Endothelial cell of hepatic sinusoid (primary cell): ENCODE measurements around the gene AP3M1.
"Not testable (repeated sequence)": the region's sequence is repeated elsewhere in the genome, so short reads cannot be mapped to it uniquely, and the experiment has no call there.

ENCODE experiments used
- in situ Hi-C: cut with HindIII; loops from 2 replicates; pipeline ENCODE4 v1.10.0; 2017; ENCODE audit warnings: low sequenced_read_pairs

AP3M1 gene

GRCh38 chr10:74150204-74150989 lies at the start of gene AP3M1:
Gene AP3M1, minus strand, starts transcription at chr10:74150828. Its CDS starts 12,449 bp downstream, at chr10:74138379.
- in situ Hi-C loops: no loop called here

- in situ Hi-C loops: no loop called here
These were observed 48.7 kb upstream of the AP3M1 start for GRCh38 chr10:74199315-74199714.

GRCh38 chr10:74194999-74195398 lies 44.4 kb upstream of the AP3M1 start:
- in situ Hi-C loops: no loop called here

GRCh38 chr10:74194545-74194944 lies 43.9 kb upstream of the AP3M1 start:
- in situ Hi-C loops: no loop called here

GRCh38 chr10:74190494-74190893 lies 39.9 kb upstream of the AP3M1 start:
- in situ Hi-C loops: no loop called here

GRCh38 chr10:74189999-74190421 lies 39.4 kb upstream of the AP3M1 start:
- in situ Hi-C loops: no loop called here

- in situ Hi-C loops: not testable (repeated sequence)
These were observed 38.0 kb upstream of the AP3M1 start for GRCh38 chr10:74188617-74189016.

- in situ Hi-C loops: no loop called here
These were observed 36.6 kb upstream of the AP3M1 start for GRCh38 chr10:74187237-74187636.

GRCh38 chr10:74186678-74187077 lies 36.0 kb upstream of the AP3M1 start:
- in situ Hi-C loops: no loop called here

GRCh38 chr10:74179111-74179710 lies 28.6 kb upstream of the AP3M1 start:
- in situ Hi-C loops: no loop called here

GRCh38 chr10:74178042-74178791 lies 27.6 kb upstream of the AP3M1 start:
- in situ Hi-C loops: no loop called here

- in situ Hi-C loops: no loop called here
These were observed 26.6 kb upstream of the AP3M1 start for GRCh38 chr10:74177140-74177677.

- in situ Hi-C loops: no loop called here
These were observed 25.9 kb upstream of the AP3M1 start for GRCh38 chr10:74176380-74177139.

GRCh38 chr10:74175510-74176379 lies 25.1 kb upstream of the AP3M1 start:
- in situ Hi-C loops: no loop called here

GRCh38 chr10:74174521-74174920 lies 23.9 kb upstream of the AP3M1 start:
- in situ Hi-C loops: no loop called here

GRCh38 chr10:74171625-74172024 lies 21.0 kb upstream of the AP3M1 start:
- in situ Hi-C loops: no loop called here

- in situ Hi-C loops: loop anchor here (5.0 kb wide), 1 partner anchor 35 kb away; no protein-coding TSS in a partner anchor
These were observed 16.8 kb upstream of the AP3M1 start for GRCh38 chr10:74167443-74167842.

- in situ Hi-C loops: loop anchor here (5.0 kb wide), 1 partner anchor 37 kb away; no protein-coding TSS in a partner anchor
These were observed 14.9 kb upstream of the AP3M1 start for GRCh38 chr10:74165530-74165901.

- in situ Hi-C loops: loop anchor here (5.0 kb wide), 1 partner anchor 37 kb away; no protein-coding TSS in a partner anchor
These were observed 14.3 kb upstream of the AP3M1 start for GRCh38 chr10:74164716-74165529.
